ENCODE results near the gene SCP2.

Gene SCP2

DNA sequence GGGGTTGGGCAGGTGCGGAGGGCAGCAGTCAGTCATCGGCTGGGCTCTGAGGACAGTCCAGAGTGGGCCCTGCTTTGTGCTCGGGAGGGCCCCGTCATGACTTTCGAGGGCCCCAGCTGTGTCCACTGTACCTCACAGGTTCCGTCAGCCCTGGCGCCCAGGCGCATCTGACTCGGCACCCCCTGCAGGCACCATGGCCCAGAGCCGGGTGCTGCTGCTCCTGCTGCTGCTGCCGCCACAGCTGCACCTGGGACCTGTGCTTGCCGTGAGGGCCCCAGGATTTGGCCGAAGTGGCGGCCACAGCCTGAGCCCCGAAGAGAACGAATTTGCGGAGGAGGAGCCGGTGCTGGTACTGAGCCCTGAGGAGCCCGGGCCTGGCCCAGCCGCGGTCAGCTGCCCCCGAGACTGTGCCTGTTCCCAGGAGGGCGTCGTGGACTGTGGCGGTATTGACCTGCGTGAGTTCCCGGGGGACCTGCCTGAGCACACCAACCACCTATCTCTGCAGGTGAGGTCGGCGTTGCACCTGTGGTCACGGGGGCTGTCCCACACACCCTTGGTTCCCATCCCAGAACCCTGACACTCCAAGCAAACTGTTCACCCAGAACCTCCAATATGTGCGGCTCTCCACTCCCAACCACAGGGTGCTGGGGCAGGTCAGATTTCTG, 142.7 kb downstream of the SCP2 start:
- DNase-seq = no peak

DNA sequence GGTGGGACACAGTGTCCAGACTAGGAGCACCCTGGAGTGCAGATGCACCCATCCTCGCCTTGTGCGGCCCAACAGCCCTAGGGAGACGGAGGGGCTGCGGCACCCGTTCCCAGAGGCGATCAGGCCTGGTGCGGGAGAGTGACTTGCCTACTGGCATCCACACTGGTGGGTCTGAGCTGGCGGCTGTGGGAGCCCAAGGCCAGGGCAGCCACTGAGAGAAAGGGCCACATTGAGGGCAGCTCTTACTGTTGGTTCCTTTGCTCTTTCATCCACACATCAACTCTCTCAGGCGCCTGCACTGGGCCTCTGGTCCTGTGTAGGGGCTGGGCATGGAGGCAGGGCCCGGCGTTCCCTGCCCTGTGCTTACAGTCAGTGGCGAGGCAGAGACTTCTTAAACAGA, 143.5 kb downstream of the SCP2 start:
- no peak for DNase-seq

GRCh38 chr1:53071167-53071865, 144.2 kb downstream of the SCP2 start:
- no peak for DNase-seq

DNA sequence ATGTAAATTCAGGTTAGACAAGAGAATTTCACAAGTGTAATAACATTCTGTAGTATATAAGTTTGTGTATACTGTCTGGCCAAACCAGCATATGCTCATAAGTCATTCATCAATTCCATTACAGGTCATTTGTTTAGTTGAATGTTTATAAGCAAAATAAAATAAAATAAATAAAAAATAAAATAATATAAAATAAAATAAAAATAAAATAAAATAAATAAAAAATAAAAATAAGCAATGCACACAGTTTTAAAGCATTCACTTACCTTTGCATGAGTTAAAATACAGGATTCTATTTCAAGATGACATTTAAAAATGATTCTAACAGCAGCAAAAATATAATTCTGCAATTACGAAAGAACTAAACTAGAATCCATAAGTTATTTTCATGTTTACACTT, 144.8 kb downstream of the SCP2 start:
- DNase-seq = no peak

GRCh38 chr1:53073287-53073686, 146.2 kb downstream of the SCP2 start:
- DNase-seq = no peak

DNA sequence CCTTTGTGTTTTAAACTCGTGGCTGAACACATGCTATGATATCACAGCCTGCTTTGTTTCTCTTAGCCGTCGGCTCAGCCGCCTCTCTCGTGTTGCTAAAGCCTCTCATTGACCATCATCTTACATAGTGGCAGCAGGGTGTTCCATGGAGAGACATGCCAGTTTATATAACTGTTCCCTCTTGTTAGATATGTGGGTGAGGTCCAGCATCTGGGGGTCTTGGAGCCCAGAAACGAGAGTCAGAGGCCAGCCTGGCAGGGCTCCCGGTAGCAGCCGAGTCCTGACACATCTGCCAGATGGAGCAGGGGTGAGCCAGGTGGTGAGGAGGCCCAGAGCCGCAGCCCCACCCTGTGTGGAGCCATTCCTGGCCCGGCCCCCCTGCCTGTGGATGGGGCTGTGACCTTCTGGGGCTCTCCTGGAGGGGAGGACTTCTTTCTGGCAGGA, 146.8 kb downstream of the SCP2 start:
- DNase-seq = peak; percentile 92

GRCh38 chr1:53074313-53075154, 147.5 kb downstream of the SCP2 start:
- DNase-seq = no peak

GRCh38 chr1:53075206-53075605, 148.1 kb downstream of the SCP2 start:
- DNase-seq = no peak

DNA sequence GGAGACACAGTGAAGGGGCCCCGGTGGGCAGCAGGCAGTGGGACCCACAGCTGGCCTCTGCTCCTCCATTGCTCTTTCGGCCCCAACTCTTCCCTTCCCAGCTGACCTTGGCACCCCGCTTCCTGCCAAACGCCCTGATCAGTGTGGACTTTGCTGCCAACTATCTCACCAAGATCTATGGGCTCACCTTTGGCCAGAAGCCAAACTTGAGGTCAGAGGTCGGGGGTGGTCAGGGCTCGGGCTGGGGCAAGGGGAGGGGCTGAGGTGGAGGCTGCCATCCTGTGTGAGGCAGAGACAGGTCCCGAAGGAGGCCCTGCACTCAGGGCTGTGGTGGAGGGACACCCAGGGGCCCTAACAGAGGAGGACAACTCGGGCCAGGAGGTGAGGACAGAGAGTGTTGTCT, 148.7 kb downstream of the SCP2 start:
- DNase-seq = no peak

GRCh38 chr1:53076165-53076564, 149.1 kb downstream of the SCP2 start:
- no peak for DNase-seq

- no peak for DNase-seq
Observed at GRCh38 chr1:53076721-53077598, 149.9 kb downstream of the SCP2 start.

GRCh38 chr1:53077599-53077965, 150.5 kb downstream of the SCP2 start:
- no peak for DNase-seq

DNA sequence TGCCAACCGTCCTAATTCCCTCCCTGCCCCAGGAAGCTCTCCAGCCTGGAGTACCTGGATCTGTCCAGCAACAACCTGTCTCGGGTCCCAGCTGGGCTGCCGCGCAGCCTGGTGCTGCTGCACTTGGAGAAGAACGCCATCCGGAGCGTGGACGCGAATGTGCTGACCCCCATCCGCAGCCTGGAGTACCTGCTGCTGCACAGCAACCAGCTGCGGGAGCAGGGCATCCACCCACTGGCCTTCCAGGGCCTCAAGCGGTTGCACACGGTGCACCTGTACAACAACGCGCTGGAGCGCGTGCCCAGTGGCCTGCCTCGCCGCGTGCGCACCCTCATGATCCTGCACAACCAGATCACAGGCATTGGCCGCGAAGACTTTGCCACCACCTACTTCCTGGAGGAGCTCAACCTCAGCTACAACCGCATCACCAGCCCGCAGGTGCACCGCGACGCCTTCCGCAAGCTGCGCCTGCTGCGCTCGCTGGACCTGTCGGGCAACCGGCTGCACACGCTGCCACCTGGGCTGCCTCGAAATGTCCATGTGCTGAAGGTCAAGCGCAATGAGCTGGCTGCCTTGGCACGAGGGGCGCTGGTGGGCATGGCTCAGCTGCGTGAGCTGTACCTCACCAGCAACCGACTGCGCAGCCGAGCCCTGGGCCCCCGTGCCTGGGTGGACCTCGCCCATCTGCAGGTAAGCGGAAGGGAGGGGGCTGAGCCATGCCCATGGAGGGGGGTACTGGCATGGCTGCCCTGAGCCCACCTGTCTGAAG, 151.4 kb downstream of the SCP2 start:
- DNase-seq = no peak

- no peak for DNase-seq
Observed at GRCh38 chr1:53079251-53079650, 152.2 kb downstream of the SCP2 start.

DNA sequence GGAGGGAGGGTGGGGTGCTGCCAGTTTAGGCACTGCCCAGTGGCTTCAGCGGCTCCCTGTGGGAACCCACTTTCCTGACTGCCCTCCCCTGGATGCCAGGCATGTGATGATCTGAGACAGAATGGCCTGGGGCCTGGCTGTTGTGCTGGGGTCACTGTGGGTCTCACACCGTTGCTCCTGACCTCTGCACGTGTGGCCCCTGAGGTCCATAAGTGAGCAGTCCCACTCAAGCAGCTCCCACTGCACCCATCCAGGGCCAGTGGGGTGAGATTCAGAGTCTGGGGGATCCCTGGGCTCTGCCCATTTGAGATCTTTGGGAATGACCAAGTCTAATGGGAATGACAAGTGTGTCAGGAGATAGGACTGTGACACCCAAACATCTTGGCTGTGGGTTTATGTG, 153.0 kb downstream of the SCP2 start:
- DNase-seq = no peak

DNA sequence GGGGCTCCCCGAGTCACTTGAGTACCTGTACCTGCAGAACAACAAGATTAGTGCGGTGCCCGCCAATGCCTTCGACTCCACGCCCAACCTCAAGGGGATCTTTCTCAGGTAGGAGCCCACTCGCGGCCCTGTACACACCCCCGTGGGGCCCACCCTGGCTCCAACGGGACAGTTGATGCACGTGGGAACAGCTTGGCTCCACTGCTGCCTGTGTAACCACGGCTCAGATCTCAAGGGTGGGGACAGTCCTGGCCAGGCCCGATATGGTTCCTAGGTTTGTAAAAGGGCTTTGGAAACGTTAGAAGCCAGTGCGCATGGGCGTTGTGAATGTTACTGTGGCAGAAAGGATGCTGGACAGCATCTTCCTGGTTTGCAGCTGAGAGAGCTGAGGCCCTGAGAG, 153.7 kb downstream of the SCP2 start:
- no peak for DNase-seq

- DNase-seq = no peak
Observed at GRCh38 chr1:53081384-53082066, 154.4 kb downstream of the SCP2 start.

- DNase-seq = no peak
Observed at GRCh38 chr1:53082826-53083455, 155.9 kb downstream of the SCP2 start.

DNA sequence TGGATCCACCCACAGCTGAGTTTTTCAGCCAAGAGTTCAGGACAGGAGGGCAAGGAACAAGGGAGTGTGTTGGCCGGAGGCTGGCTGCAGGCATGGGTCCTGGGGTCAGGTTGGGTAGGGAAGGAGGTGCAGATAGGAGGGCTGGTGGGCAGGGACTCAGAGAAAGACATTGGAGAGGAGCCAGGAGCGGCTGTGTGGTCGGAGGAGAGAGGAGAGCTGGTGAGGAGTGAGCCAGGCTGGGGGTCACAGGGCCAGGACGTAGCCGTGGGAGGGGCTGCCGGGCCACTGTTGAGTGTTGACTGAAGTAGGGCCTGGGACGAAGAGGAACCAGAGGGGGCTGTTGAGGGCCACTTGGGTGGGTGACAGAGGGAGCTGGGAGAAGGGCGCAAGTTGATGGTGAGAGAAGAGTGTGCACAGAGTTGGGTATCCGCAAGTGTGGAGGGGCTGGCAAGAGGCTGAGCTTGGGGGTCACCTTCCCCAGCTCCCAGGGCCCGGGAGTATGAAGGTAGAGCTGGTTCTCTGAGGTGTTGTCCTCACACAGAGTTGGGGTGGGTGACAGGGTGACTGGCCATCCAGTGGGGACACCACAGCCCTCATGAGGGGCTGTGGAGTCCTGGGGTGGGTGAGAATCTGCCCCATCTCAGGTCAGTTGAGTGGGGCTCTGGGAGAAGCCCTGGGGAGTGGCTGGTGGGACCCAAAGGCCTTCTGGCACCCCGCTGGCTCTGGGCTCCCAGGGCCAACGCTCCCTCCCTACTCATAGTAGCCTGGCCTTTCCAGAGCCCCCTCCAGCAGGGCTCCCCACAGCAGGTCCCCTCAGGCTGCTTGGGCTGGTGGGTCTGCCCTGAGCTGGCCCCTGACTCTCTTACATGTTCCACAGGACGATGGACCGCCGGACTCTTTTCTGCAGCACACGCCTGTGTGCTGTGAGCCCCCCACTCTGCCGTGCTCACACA, 156.8 kb downstream of the SCP2 start:
- DNase-seq = no peak

GRCh38 chr1:53084589-53084971, 157.5 kb downstream of the SCP2 start:
- DNase-seq = no peak

Measured in NCI-H82 (cell line).